Endothelial cell of umbilical vein (primary cell): Measurements from ENCODE around the gene SPG21. TPM values are rescaled to one million over a fixed set of nuclear protein-coding genes. Genes with fewer than 3 reads are reported as not detected.

Experiments used
- BruUV-seq: library from RNA; stranded (reverse); fragments of 400-500 nt; replicated peaks from 2 replicates; lab custom pipeline; 2021; lab: Mats Ljungman, UMichigan
- CTCF ChIA-PET: fragments of 300-600, 350-600 bp; sonication (Branson Sonifier 250); formaldehyde crosslinking; loops from one replicate; lab custom pipeline; 2021; ENCODE audit warnings: antibody characterized with exemption, inconsistent platforms; lab: Charles Lee
- POLR2A ChIA-PET: fragments of 300-600, 350-600 bp; sonication (Branson Sonifier 250); formaldehyde crosslinking; loops from one replicate; lab custom pipeline; 2021; ENCODE audit warnings: antibody characterized with exemption, inconsistent platforms; lab: Charles Lee
- DNase-seq: peaks from one replicate; pipeline ENCODE4 v3.0.0-alpha.2; 2011; ENCODE audit warnings: low read depth, low spot score
- FAIRE-seq: peaks from 2 replicates; lab custom pipeline; 2011; peaks lifted over from hg19 to GRCh38; lab: Jason Lieb, UNC
- H2AFZ ChIP-seq: 2 replicates; pipeline ENCODE4 v1.6.0; 2012; ENCODE audit warnings: low read depth, low read length, control low read depth, inconsistent platforms
- H3K27ac ChIP-seq: 2 replicates; pipeline ENCODE4 v1.5.1; 2011; ENCODE audit warnings: low read depth, mild to moderate bottlenecking, control low read depth, low read length, moderate library complexity; ENCODE audit not compliant: insufficient read depth
- H3K27me3 ChIP-seq, 2 experiments: 2 replicates each; pipeline versions ENCODE4 v1.6.0 to v1.6.1; 2011; ENCODE audit warnings: low read length in 2 of 2, mixed read lengths in 1 of 2; ENCODE audit not compliant: control insufficient read depth in 2 of 2, insufficient read depth in 2 of 2
- H3K36me3 ChIP-seq, 2 experiments: 2 replicates in 1 of 2; 3 replicates in 1 of 2; pipeline ENCODE4 v1.5.1; 2011; ENCODE audit warnings: low read length in 2 of 2, mild to moderate bottlenecking in 1 of 2, moderate library complexity in 1 of 2; ENCODE audit not compliant: control insufficient read depth in 2 of 2, insufficient read depth in 2 of 2; ENCODE audit errors: extremely low read depth in 1 of 2
- H3K4me1 ChIP-seq: 3 replicates; pipeline ENCODE4 v1.5.1; 2011; ENCODE audit warnings: mild to moderate bottlenecking, low read length; ENCODE audit not compliant: control insufficient read depth, insufficient read depth; ENCODE audit errors: extremely low read depth
- H3K4me2 ChIP-seq: 2 replicates; pipeline ENCODE4 v1.6.1; 2011; ENCODE audit warnings: low read length, control low read depth, mixed read lengths; ENCODE audit not compliant: insufficient read depth
- H3K4me3 ChIP-seq, 3 experiments: fragments of 200-600 bp in 1 of 3; sonication (generic), shearing (Covaris generic) in 1 of 3; replicated peaks in 1 of 3; 2 replicates each; pipeline ENCODE4 v1.5.1; 2011 to 2016; ENCODE audit warnings: control low read depth in 3 of 3, low read length in 3 of 3, mild to moderate bottlenecking in 2 of 3, inconsistent platforms in 1 of 3, low read depth in 1 of 3, moderate library complexity in 1 of 3; ENCODE audit not compliant: insufficient read depth in 1 of 3
- H3K79me2 ChIP-seq: 2 replicates; pipeline ENCODE4 v1.6.0; 2012; ENCODE audit warnings: low read length, inconsistent platforms; ENCODE audit not compliant: control insufficient read depth, insufficient read depth
- H3K9ac ChIP-seq: replicated peaks from 2 replicates; pipeline ENCODE3; 2011; ENCODE audit warnings: low read length, control low read depth; ENCODE audit not compliant: insufficient read depth; ENCODE audit errors: extremely low read depth
- H3K9me1 ChIP-seq: replicated peaks from 3 replicates; pipeline ENCODE4 v1.6.0; 2011; ENCODE audit warnings: mild to moderate bottlenecking, low read length; ENCODE audit not compliant: control insufficient read depth, insufficient read depth; ENCODE audit errors: extremely low read depth
- H3K9me3 ChIP-seq: replicated peaks from 2 replicates; pipeline ENCODE4 v1.5.1; 2012; ENCODE audit warnings: low read length, inconsistent platforms; ENCODE audit not compliant: control insufficient read depth, insufficient read depth
- H4K20me1 ChIP-seq: replicated peaks from 2 replicates; pipeline ENCODE3; 2011; ENCODE audit warnings: mild to moderate bottlenecking, low read length; ENCODE audit not compliant: control insufficient read depth, insufficient read depth; ENCODE audit errors: extremely low read depth
- EZH2 ChIP-seq: IDR thresholded peaks from 2 replicates; pipeline ENCODE4 v1.6.1; 2012; ENCODE audit warnings: borderline replicate concordance, low read depth, mild to moderate bottlenecking, moderate library complexity, low read length, inconsistent platforms; ENCODE audit not compliant: severe bottlenecking
- FOS ChIP-seq: IDR thresholded peaks from 2 replicates; pipeline ENCODE4 v1.6.1; 2011; ENCODE audit warnings: mild to moderate bottlenecking, low read length, moderate library complexity, borderline replicate concordance; ENCODE audit not compliant: insufficient read depth
- GATA2 ChIP-seq: IDR thresholded peaks from 2 replicates; pipeline ENCODE4 v1.7.0; 2011; ENCODE audit warnings: low read depth, mild to moderate bottlenecking, moderate library complexity, mixed read lengths, low read length; ENCODE audit not compliant: insufficient read length, insufficient read depth
- JUN ChIP-seq: IDR thresholded peaks from 2 replicates; pipeline ENCODE4 v1.6.1; 2011; ENCODE audit warnings: borderline replicate concordance, low read depth; ENCODE audit not compliant: insufficient read length, insufficient read depth
- MYC ChIP-seq: IDR thresholded peaks from one replicate; pipeline ENCODE4 v1.6.1; 2011; ENCODE audit warnings: mild to moderate bottlenecking, low read depth, low read length
- POLR2A ChIP-seq: IDR thresholded peaks from 2 replicates; pipeline ENCODE4 v1.6.1; 2012; ENCODE audit warnings: low read depth, mild to moderate bottlenecking, control low read depth, low read length
- POLR2AphosphoS5 ChIP-seq: IDR thresholded peaks from 2 replicates; pipeline ENCODE4 v1.6.1; 2012; ENCODE audit warnings: low read depth, mild to moderate bottlenecking, control low read depth, low read length, moderate library complexity; ENCODE audit not compliant: insufficient read depth
- dilution Hi-C: fragments of 300-500 bp; cut with MboI; formaldehyde crosslinking; loops from one replicate; pipeline ENCODE4 v1.15.0; 2019; ENCODE audit warnings: low sequenced_read_pairs; ENCODE audit not compliant: extremely low pct_ligation_motif_present
- intact Hi-C: fragments of 100-400 bp; cut with micrococcal nuclease; formaldehyde crosslinking; loops from one replicate; pipeline ENCODE4 v1.10.0; 2022
- polyA plus RNA-seq, 4 experiments: library from polyadenylated mRNA; depleted of rRNA in 3 of 4; stranded (reverse) in 3 of 4; unstranded in 1 of 4; fragments of >200 nt; gene quantifications; 2 replicates each; pipeline versions ENCODE4 v1.2.1 to v1.2.3, GENCODE V29; 2011 to 2012; ENCODE audit warnings: missing spikeins in 1 of 4
- total RNA-seq: library from RNA; stranded (reverse); gene quantifications from 2 replicates; pipeline ENCODE4 v1.2.3, GENCODE V29; 2021
- TF ChIP-seq, protein P1 (sequence below): IDR thresholded peaks from 2 replicates; pipeline ENCODE4 v1.6.1; 2011; ENCODE audit not compliant: insufficient read depth, insufficient read length
- TF ChIP-seq, protein P2 (sequence below), 2 donors: IDR thresholded peaks; 1 replicate in 1 of 2; 2 replicates in 1 of 2; pipeline ENCODE4 v1.5.1; 2011; ENCODE audit warnings: low read length in 2 of 2, mild to moderate bottlenecking in 2 of 2, moderate library complexity in 2 of 2, control low read depth in 1 of 2, inconsistent platforms in 1 of 2, low read depth in 1 of 2; ENCODE audit not compliant: insufficient read depth in 1 of 2; ENCODE audit errors: extremely low read depth in 1 of 2

The SPG21 gene
- total and polyA plus RNA-seq, 2 donors (not counting 3 experiments of a cell fraction or from before 2014, with no cell fraction given), result 70.2 to 82.5 TPM

DNA sequence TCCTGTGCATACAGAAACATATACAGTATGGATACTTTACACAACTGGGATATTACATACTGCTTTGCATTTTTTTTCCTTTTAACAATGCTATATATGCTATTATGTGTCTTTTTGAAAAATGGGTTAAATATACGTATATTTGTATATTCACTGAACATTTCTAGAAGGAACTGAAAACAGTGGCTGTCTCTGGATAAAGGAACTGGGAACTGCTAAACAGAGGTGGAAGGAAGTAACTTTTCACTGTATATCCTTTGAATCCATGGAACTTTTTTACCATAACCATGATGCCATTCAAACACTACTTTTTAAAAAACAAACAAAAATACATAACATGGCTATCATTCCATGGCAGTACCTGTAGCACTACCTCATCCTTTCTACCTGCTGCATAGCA, 37.9 kb upstream of the SPG21 start:
- ChIA-PET CTCF (no interaction called here), POLR2A (no interaction called here)
- peaks cover 12% of the 10 kb centered on the region for H3K79me2 ChIP-seq
- H3K9me3 ChIP-seq, result no peaks in the 10 kb centered on the region
- H3K4me2 ChIP-seq, result peak overlapping the region; percentile 20
- no peak overlapping the region for H2AFZ ChIP-seq
- peaks cover 8% of the 10 kb centered on the region for H3K4me1 ChIP-seq
- dilution Hi-C loops, result no loop called here
- H3K9me1 ChIP-seq, result no peaks in the 10 kb centered on the region
- no peaks in the 10 kb centered on the region for H3K27me3 ChIP-seq
- H4K20me1 ChIP-seq, result no peaks in the 10 kb centered on the region
- no peak overlapping the region for H3K4me3 ChIP-seq
- DNase-seq (no peak), FAIRE-seq (no peak)
- H3K9ac ChIP-seq, result no peak overlapping the region
- intact Hi-C loops, result no loop called here
- BruUV-seq, result no TSS peak
- H3K27ac ChIP-seq, result no peak overlapping the region
- peaks cover 0 to 11% of the 10 kb centered on the region in 2 experiments for H3K36me3 ChIP-seq
- TF ChIP-seq FOS, result no peak
- no peak for TF ChIP-seq JUN
- TF ChIP-seq GATA2, result no peak
- TF ChIP-seq POLR2AphosphoS5, result no peak
- no peak for TF ChIP-seq MYC
- TF ChIP-seq, protein P1, sequence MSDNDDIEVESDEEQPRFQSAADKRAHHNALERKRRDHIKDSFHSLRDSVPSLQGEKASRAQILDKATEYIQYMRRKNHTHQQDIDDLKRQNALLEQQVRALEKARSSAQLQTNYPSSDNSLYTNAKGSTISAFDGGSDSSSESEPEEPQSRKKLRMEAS, result no peak
- no peak for TF ChIP-seq POLR2A
- TF ChIP-seq EZH2, result no peak
- TF ChIP-seq, protein P2, sequence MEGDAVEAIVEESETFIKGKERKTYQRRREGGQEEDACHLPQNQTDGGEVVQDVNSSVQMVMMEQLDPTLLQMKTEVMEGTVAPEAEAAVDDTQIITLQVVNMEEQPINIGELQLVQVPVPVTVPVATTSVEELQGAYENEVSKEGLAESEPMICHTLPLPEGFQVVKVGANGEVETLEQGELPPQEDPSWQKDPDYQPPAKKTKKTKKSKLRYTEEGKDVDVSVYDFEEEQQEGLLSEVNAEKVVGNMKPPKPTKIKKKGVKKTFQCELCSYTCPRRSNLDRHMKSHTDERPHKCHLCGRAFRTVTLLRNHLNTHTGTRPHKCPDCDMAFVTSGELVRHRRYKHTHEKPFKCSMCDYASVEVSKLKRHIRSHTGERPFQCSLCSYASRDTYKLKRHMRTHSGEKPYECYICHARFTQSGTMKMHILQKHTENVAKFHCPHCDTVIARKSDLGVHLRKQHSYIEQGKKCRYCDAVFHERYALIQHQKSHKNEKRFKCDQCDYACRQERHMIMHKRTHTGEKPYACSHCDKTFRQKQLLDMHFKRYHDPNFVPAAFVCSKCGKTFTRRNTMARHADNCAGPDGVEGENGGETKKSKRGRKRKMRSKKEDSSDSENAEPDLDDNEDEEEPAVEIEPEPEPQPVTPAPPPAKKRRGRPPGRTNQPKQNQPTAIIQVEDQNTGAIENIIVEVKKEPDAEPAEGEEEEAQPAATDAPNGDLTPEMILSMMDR (IDR thresholded peaks at IDR 0.05; ENCODE audit: extremely low read depth in 1 of 2, insufficient read depth in 1 of 2, low read depth in 1 of 2, low read length in 2 of 2), result no peak
